Keratinocyte (primary cell): Measurements from ENCODE around the gene IQCK. TPM values are rescaled to one million over a fixed set of nuclear protein-coding genes. Genes with fewer than 3 reads are reported as not detected.
A peak's percentile ranks its signal among the peaks of the same experiment; 100 is the strongest.
"Not testable (repeated sequence)": the region's sequence is repeated elsewhere in the genome, so short reads cannot be mapped to it uniquely, and the experiment has no call there.

Experiments used
- DNase-seq: peaks from one replicate; pipeline ENCODE4 v3.0.0-alpha.2; 2011; ENCODE audit warnings: low read depth, missing footprints, low spot score
- FAIRE-seq: peaks from 2 replicates; lab custom pipeline; 2011; peaks lifted over from hg19 to GRCh38; lab: Jason Lieb, UNC
- H2AFZ ChIP-seq: 2 replicates; pipeline ENCODE4 v1.6.0; 2012; ENCODE audit warnings: low read length, control low read depth, inconsistent platforms; ENCODE audit not compliant: control insufficient read depth
- H3K27ac ChIP-seq: 2 replicates; pipeline ENCODE4 v1.5.1; 2011; ENCODE audit warnings: low read length; ENCODE audit not compliant: control insufficient read depth, insufficient read depth
- H3K27me3 ChIP-seq: 3 replicates; pipeline ENCODE4 v1.6.0; 2011; ENCODE audit warnings: low read length; ENCODE audit not compliant: control insufficient read depth, insufficient read depth; ENCODE audit errors: extremely low read depth
- H3K36me3 ChIP-seq, 2 experiments: 2 replicates in 1 of 2; 3 replicates in 1 of 2; pipeline ENCODE4 v1.5.1; 2011; ENCODE audit warnings: low read length in 2 of 2, mild to moderate bottlenecking in 1 of 2; ENCODE audit not compliant: control insufficient read depth in 2 of 2, insufficient read depth in 2 of 2; ENCODE audit errors: extremely low read depth in 1 of 2
- H3K4me1 ChIP-seq: 3 replicates; pipeline ENCODE4 v1.5.1; 2011; ENCODE audit warnings: low read length; ENCODE audit not compliant: control insufficient read depth, insufficient read depth; ENCODE audit errors: extremely low read depth
- H3K4me2 ChIP-seq: 3 replicates; pipeline ENCODE4 v1.6.0; 2011; ENCODE audit warnings: low read depth, low read length; ENCODE audit not compliant: control insufficient read depth, insufficient read depth; ENCODE audit errors: extremely low read depth
- H3K4me3 ChIP-seq, 3 experiments: fragments of 200-600 bp in 1 of 3; sonication (generic) in 1 of 3; 2 replicates in 2 of 3; 3 replicates in 1 of 3; pipeline ENCODE4 v1.5.1; 2011 to 2016; ENCODE audit warnings: low read length in 3 of 3, mild to moderate bottlenecking in 3 of 3, control low read depth in 2 of 3, inconsistent platforms in 1 of 3, low read depth in 1 of 3, mixed read lengths in 1 of 3, mixed run types in 1 of 3, moderate library complexity in 1 of 3; ENCODE audit not compliant: control insufficient read depth in 2 of 3, insufficient read depth in 2 of 3; ENCODE audit errors: extremely low read depth in 1 of 3
- H3K79me2 ChIP-seq: 2 replicates; pipeline ENCODE4 v1.6.0; 2012; ENCODE audit warnings: low read length; ENCODE audit not compliant: control insufficient read depth, insufficient read depth
- H3K9ac ChIP-seq: 3 replicates; pipeline ENCODE4 v1.6.0; 2011; ENCODE audit warnings: low read length; ENCODE audit not compliant: control insufficient read depth, insufficient read depth; ENCODE audit errors: extremely low read depth
- H3K9me1 ChIP-seq: 3 replicates; pipeline ENCODE4 v1.6.0; 2011; ENCODE audit warnings: low read length; ENCODE audit not compliant: control insufficient read depth, insufficient read depth; ENCODE audit errors: extremely low read depth
- H3K9me3 ChIP-seq: 2 replicates; pipeline ENCODE4 v1.5.1; 2012; ENCODE audit warnings: low read depth, low read length; ENCODE audit not compliant: control insufficient read depth
- H4K20me1 ChIP-seq: 3 replicates; pipeline ENCODE4 v1.6.0; 2011; ENCODE audit warnings: low read length; ENCODE audit not compliant: control insufficient read depth, insufficient read depth; ENCODE audit errors: extremely low read depth
- EZH2 ChIP-seq: IDR thresholded peaks from one replicate; pipeline ENCODE4 v1.6.1; 2012; ENCODE audit warnings: inconsistent platforms, mild to moderate bottlenecking, low read length, moderate library complexity
- dilution Hi-C: fragments of 300-500 bp; cut with MboI; formaldehyde crosslinking; loops from one replicate; pipeline ENCODE4 v1.7.0; 2020; ENCODE audit warnings: low sequenced_read_pairs; ENCODE audit not compliant: extremely low pct_ligation_motif_present
- polyA plus RNA-seq, 5 experiments: library from polyadenylated mRNA; depleted of rRNA in 3 of 5; stranded (reverse) in 3 of 5; stranded (forward) in 1 of 5; unstranded in 1 of 5; fragments of >200 nt; gene quantifications; 1 replicate in 1 of 5; 2 replicates in 3 of 5; 3 replicates in 1 of 5; pipeline versions ENCODE4 v1.2.1 to v1.2.3, GENCODE V29; 2011 to 2012; ENCODE audit warnings: missing spikeins in 2 of 5, low read depth in 1 of 5, low replicate concordance in 1 of 5
- TF ChIP-seq, protein P1 (sequence below), 3 experiments: IDR thresholded peaks in 1 of 3; conservative IDR thresholded peaks in 1 of 3; optimal IDR thresholded peaks in 1 of 3; 2 replicates in 2 of 3; 3 replicates in 1 of 3; pipeline versions ENCODE3 to v1.5.1; 2011; ENCODE audit warnings: low read length in 3 of 3, mild to moderate bottlenecking in 3 of 3, moderate library complexity in 2 of 3, control low read depth in 1 of 3, inconsistent platforms in 1 of 3; ENCODE audit not compliant: insufficient read depth in 2 of 3; ENCODE audit errors: extremely low read depth in 1 of 3

IQCK gene
- polyA plus RNA-seq, 1 donor (not counting 4 experiments of a cell fraction or from before 2014, with no cell fraction given) = 9.7 TPM

DNA sequence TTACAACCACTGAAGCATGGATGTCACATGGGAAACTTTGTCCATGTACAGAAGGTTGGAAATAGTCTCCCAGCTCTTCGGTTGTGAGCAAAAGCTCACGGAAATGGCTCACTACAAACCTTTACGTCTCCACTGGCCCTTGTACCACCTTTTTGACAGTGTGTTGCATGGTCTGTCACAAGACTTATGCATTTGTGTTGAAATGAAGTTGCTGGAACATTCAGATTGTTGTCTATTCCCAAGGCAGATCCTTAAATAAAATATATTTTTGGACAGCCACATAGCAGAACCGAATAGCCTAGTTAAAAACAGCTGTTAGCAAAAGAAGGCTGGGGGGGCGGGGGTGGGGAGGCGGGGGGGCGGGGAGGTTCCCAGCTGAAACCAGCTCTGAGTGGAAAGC is 39.3 kb upstream of the IQCK start:
- H3K4me2 ChIP-seq = no peak overlapping the region
- H2AFZ ChIP-seq = no peak overlapping the region
- no peak overlapping the region for H3K9ac ChIP-seq
- no peaks in the 10 kb centered on the region for H3K79me2 ChIP-seq
- TF ChIP-seq EZH2 = no peak
- TF ChIP-seq, protein P1, sequence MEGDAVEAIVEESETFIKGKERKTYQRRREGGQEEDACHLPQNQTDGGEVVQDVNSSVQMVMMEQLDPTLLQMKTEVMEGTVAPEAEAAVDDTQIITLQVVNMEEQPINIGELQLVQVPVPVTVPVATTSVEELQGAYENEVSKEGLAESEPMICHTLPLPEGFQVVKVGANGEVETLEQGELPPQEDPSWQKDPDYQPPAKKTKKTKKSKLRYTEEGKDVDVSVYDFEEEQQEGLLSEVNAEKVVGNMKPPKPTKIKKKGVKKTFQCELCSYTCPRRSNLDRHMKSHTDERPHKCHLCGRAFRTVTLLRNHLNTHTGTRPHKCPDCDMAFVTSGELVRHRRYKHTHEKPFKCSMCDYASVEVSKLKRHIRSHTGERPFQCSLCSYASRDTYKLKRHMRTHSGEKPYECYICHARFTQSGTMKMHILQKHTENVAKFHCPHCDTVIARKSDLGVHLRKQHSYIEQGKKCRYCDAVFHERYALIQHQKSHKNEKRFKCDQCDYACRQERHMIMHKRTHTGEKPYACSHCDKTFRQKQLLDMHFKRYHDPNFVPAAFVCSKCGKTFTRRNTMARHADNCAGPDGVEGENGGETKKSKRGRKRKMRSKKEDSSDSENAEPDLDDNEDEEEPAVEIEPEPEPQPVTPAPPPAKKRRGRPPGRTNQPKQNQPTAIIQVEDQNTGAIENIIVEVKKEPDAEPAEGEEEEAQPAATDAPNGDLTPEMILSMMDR (optimal IDR thresholded peaks at IDR 0.05 in 1 of 3, IDR thresholded peaks at IDR 0.05 in 1 of 3, conservative IDR thresholded peaks at IDR 0.05 in 1 of 3; ENCODE audit: extremely low read depth in 1 of 3, insufficient read depth in 2 of 3, low read length in 3 of 3) = no peak
- FAIRE-seq = no peak
- DNase-seq = no peak
- no peak overlapping the region for H3K27ac ChIP-seq
- H3K9me1 ChIP-seq = no peaks in the 10 kb centered on the region
- dilution Hi-C loops = no loop called here
- H3K27me3 ChIP-seq = no peaks in the 10 kb centered on the region
- H3K9me3 ChIP-seq = no peaks in the 10 kb centered on the region
- H3K36me3 ChIP-seq = peaks cover 0 to 8% of the 10 kb centered on the region in 2 experiments
- H4K20me1 ChIP-seq = no peaks in the 10 kb centered on the region
- H3K4me3 ChIP-seq = no peak overlapping the region
- no peaks in the 10 kb centered on the region for H3K4me1 ChIP-seq

DNA sequence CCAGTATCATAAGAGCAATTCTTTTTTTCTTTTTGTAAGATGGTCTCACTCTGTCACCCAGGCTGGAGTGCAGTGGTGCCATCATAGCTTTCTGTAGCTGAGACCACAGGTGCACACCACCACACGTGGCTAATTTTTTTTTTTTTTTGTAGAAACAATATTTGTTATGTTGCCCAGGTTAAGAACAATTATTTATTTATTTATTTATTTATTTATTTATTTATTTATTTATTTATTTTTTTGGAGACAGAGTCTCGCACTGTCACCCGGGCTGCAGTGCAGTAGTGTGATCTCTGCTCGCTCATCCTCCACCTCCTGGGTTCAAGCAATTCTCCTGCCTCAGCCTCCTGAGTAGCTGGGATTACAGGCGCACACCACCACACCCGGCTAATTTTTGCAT is 38.8 kb upstream of the IQCK start:
- H3K79me2 ChIP-seq, DNase-seq, H3K4me3 ChIP-seq, H3K27me3 ChIP-seq, H3K9ac ChIP-seq, FAIRE-seq, H4K20me1 ChIP-seq, H3K9me1 ChIP-seq, H3K27ac ChIP-seq, H2AFZ ChIP-seq, dilution Hi-C loops, H3K4me2 ChIP-seq, H3K9me3 ChIP-seq, H3K4me1 ChIP-seq: not testable (repeated sequence)
- H3K36me3 ChIP-seq = peaks cover 0 to 10% of the 10 kb centered on the region in 2 experiments

DNA sequence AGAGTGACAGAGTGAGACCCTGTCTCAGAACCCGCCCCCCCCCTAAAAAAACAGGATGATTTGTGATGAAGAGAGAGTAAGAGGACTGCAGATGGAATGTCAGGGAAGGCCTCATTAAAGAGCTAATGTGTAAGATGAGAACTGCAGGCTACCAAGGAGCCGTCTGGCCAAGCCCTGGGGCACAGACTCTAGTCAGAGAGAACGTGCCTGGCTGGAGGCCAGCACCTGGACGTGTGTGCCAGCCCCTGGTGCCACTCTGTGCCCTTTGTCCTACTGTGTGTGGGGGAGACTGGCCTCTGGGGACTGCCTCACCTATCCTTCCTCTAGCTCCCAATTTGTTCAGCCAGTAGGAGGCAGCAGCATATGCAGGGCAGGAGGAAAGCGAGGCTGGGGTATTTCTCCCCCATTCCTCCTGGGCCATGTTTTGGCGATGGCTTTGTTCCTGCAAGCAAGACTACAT is 37.2 kb upstream of the IQCK start:
- Histone ChIP-seq H3K27ac (no peak overlapping the region), H4K20me1 (no peaks in the 10 kb centered on the region), H3K79me2 (no peaks in the 10 kb centered on the region), H3K4me3 (no peak overlapping the region), H3K4me2 (no peak overlapping the region), H3K9me1 (no peaks in the 10 kb centered on the region), H3K36me3 (peaks cover 3 to 10% of the 10 kb centered on the region in 2 experiments), H2AFZ (no peak overlapping the region), H3K9me3 (no peaks in the 10 kb centered on the region), H3K27me3 (no peaks in the 10 kb centered on the region), H3K4me1 (no peaks in the 10 kb centered on the region), H3K9ac (no peak overlapping the region)
- DNase-seq (no peak), FAIRE-seq (no peak)
- TF ChIP-seq EZH2 = no peak
- TF ChIP-seq, protein P1 (optimal IDR thresholded peaks at IDR 0.05 in 1 of 3, IDR thresholded peaks at IDR 0.05 in 1 of 3, conservative IDR thresholded peaks at IDR 0.05 in 1 of 3; ENCODE audit: extremely low read depth in 1 of 3, insufficient read depth in 2 of 3, low read length in 3 of 3) = peak in 2 of 3 experiments; percentile 40 to 41
- dilution Hi-C loops = no loop called here
